NB4 (cell line): Measurements from ENCODE around the gene HGFAC.

Experiments used
- DNase-seq: peaks from one replicate; pipeline ENCODE4 v3.0.0; 2010; ENCODE audit warnings: low read depth
- H3K4me3 ChIP-seq: one replicate; pipeline ENCODE4 v1.5.1; 2011; ENCODE audit warnings: mild to moderate bottlenecking, low read depth, low read length, moderate library complexity
- MAX ChIP-seq: IDR thresholded peaks from 2 replicates; pipeline ENCODE4 v1.6.1; 2011; ENCODE audit warnings: low read depth, low read length
- MYC ChIP-seq: IDR thresholded peaks from 2 replicates; pipeline ENCODE4 v1.6.1; 2011; ENCODE audit warnings: low read depth, low read length
- POLR2A ChIP-seq: IDR thresholded peaks from 2 replicates; pipeline ENCODE4 v1.6.1; 2011; ENCODE audit warnings: mild to moderate bottlenecking; ENCODE audit not compliant: insufficient read length; ENCODE audit errors: extremely low read depth
- TF ChIP-seq, protein P1 (sequence below): IDR thresholded peaks from one replicate; pipeline ENCODE4 v1.5.1; 2012; ENCODE audit warnings: low read depth, low read length

The HGFAC gene

DNA sequence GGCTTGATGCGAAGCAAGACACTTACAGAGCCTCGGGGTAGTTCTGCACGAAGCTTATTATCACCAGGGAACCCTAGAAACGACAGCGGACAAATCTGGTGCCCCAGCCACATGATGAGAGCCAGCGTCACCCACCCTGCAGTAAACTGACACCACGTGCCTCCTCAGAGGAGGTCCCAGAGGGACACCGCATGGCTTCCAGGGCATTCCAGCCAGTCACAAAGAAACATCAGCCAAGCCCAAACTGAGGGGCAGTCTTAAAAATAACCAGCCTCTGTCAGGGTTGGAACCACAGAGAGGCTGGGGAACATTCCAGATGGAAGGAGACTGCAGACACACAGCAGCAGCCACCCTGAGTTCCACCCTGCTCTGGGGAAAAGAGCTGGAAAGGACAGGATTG, 36.6 kb upstream of the HGFAC start:
- no peak for DNase-seq
- TF ChIP-seq MAX, result no peak
- no peak for TF ChIP-seq MYC
- TF ChIP-seq, protein P1, sequence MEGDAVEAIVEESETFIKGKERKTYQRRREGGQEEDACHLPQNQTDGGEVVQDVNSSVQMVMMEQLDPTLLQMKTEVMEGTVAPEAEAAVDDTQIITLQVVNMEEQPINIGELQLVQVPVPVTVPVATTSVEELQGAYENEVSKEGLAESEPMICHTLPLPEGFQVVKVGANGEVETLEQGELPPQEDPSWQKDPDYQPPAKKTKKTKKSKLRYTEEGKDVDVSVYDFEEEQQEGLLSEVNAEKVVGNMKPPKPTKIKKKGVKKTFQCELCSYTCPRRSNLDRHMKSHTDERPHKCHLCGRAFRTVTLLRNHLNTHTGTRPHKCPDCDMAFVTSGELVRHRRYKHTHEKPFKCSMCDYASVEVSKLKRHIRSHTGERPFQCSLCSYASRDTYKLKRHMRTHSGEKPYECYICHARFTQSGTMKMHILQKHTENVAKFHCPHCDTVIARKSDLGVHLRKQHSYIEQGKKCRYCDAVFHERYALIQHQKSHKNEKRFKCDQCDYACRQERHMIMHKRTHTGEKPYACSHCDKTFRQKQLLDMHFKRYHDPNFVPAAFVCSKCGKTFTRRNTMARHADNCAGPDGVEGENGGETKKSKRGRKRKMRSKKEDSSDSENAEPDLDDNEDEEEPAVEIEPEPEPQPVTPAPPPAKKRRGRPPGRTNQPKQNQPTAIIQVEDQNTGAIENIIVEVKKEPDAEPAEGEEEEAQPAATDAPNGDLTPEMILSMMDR, result no peak
- no peak for TF ChIP-seq POLR2A
- H3K4me3 ChIP-seq, result no peak overlapping the region

DNA sequence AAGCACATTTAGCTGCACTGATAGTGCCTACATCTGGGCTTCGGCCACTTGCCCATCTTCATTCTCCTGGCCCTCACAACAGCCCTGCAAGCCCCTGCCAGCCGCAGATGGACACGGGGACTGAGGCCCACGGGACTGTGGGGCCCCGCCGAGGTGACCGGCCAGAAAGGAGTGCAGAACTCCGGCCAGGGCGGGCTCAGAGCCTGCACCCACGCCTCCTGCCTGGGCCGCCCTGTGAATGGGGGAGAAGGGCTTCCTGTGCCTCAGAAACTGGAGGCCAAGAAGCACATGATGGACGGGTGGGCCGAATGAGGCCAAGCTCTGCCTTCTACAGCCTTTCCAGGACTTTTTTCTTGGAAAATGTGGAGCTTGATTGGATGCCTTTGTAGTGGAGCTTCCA, 35.7 kb upstream of the HGFAC start:
- TF ChIP-seq POLR2A (no peak), MYC (no peak), MAX (no peak)
- TF ChIP-seq, protein P1, result no peak
- DNase-seq, result no peak
- H3K4me3 ChIP-seq, result no peak overlapping the region

GRCh38 chr4:3406431-3406830, 35.3 kb upstream of the HGFAC start:
- TF ChIP-seq, protein P1, result no peak
- H3K4me3 ChIP-seq, result no peak overlapping the region
- DNase-seq, result no peak

DNA sequence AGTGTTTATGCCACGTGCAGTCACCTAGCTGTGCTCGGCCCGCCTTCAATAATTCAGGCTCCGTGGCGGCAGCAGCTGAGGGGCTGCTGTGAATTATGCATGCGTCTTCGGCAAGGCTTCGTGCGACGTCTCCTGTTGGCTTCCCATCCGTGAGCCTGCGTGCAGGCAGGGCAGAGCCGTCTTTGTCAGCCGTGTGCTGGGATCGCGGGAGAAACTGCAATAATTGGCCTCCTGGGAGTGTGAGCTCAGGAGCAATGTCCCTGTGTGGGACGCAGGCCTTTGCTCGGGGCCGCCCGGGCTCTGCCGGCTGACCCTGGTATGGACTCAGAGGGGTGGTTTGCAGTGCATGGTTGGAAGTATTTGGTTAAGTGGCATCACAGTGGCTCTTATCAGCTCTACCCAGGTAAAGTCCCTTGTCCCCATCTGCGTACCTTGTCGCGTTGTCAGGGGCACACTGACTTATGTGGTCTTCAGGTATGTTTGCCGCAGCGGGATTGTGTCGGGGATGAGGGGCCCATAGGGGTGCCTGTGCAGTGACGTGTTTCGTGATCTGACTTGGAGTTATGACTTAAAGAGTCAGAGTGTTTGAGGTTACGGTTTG, 34.5 kb upstream of the HGFAC start:
- no peak for DNase-seq
- no peak for TF ChIP-seq MAX
- H3K4me3 ChIP-seq, result no peak overlapping the region

DNA sequence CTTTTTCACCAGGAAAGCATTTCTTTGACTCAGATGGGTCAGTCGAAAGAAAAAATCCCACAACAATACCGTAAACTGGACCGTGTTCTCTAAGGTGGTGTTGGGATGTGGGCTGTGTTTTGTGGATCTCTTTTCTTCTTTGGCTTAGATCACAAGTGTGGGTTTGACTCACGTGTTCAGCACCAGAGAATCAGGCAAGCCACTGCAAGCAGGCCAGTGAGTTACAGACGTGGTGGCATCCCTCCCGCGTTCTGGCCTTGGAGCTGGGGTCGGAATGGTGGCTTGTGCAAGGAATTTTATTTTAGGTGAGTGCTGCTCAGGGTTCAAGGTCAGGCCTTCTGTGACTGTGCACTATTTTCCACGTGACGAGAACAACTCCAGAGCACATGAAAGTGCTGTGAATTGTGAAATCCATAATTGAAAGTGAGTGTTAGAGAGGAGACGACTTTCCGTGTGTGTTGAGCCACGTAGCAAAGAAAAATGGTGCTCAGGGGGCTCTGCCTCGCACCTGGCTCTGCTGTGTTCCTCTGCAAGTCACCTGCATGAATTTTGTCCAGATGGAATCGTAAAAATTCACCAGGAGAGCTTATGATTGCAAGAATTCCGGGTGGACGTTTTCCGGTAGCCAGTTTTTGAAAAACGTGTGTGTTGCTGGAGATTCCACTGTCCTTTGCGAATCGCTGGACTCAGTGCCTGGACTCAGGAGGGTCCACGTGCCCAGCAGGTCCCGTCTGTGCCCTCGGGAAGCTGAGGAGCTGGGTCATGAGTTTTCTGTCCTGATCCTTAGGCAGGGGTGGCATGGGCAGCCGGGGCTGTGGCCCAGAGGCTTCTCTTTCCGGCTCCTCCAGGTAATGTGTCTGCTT, 33.6 kb upstream of the HGFAC start:
- no peak for DNase-seq
- TF ChIP-seq MAX, result no peak
- TF ChIP-seq, protein P1, result no peak
- TF ChIP-seq POLR2A, result no peak
- no peak overlapping the region for H3K4me3 ChIP-seq

DNA sequence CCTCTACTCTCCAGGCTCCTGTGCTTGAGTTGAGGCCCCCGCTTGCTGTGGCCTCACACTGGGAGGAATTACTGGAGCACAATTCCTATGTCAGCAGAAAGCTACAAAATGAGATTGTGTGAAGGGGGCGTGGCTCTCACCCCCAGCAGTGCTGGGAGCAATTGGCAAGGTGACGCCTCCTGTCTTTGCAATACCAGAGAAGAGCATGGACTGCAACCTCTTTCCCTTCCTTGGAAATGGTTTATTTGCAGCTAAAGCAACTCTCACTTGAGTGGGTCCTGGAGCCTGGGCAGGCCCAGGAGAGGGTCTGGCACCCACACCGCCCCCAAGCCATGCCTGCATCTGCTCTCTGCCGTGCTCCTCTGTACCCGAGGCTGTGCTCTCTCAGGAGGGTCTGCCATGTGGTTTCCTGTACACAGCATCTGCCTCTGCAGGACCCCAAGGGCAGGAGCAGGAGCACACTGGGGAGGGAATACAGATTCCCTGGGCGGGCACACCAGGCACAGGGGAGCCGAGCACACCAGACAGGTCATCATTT, 32.9 kb upstream of the HGFAC start:
- no peak for DNase-seq
- no peak overlapping the region for H3K4me3 ChIP-seq
- TF ChIP-seq POLR2A, result no peak
- TF ChIP-seq MAX, result no peak
- TF ChIP-seq, protein P1, result no peak
- TF ChIP-seq MYC, result no peak
